Measurements from ENCODE around the gene RUBCNL. TPM values are rescaled to one million over a fixed set of nuclear protein-coding genes. Genes with fewer than 3 reads are reported as not detected.

Gene RUBCNL
- polyA plus RNA-seq, 3 donors = 1.5 to 14.5 (median 2.8) TPM

- H3K79me2 ChIP-seq (ENCODE audit: insufficient read depth, low read length) = no peaks in the 10 kb centered on the region
- intact Hi-C loops (cut with micrococcal nuclease) = loop anchor here (2.0 to 10.0 kb wide), 3 partner anchors 14 to 50 kb away; partner anchors contain the start of gene RUBCNL (in 1 of the 2)
- Mint-ChIP-seq H3K4me3 (peak overlapping the region; percentile 13 to 80), H3K4me1 (peaks cover 43% of the 10 kb centered on the region), H3K27ac (peak overlapping the region; percentile 98 to 100 (median 99)), H3K36me3 (peaks cover 33 to 45% of the 10 kb centered on the region in 2 donors), H3K27me3 (ENCODE audit: low read depth in 3 of 3) (no peaks in the 10 kb centered on the region), H3K9me3 (peaks cover 3 to 6% (median 5%) of the 10 kb centered on the region in 7 donors)
- no peaks in the 10 kb centered on the region for H3K9me3 ChIP-seq (replicated peaks in 1 of 2; ENCODE audit: control insufficient read depth in 1 of 2, insufficient read depth in 1 of 2, low read length in 2 of 2)
- peaks cover 10 to 26% of the 10 kb centered on the region in 2 donors for H3K36me3 ChIP-seq (replicated peaks in 1 of 2; ENCODE audit: control insufficient read depth in 1 of 2, insufficient read depth in 2 of 2, low read length in 2 of 2)
- H3K4me3 ChIP-seq (replicated peaks in 1 of 3; ENCODE audit: low read depth in 2 of 3, low read length in 3 of 3) = no peak overlapping the region
- TF ChIP-seq CTCF (IDR thresholded peaks at IDR 0.05) = no peak
- peak overlapping the region; percentile 55 for H3K9ac ChIP-seq (ENCODE audit: insufficient read depth, low read length, poor library complexity, severe bottlenecking)
- no peaks in the 10 kb centered on the region for H3K27me3 ChIP-seq (ENCODE audit: control insufficient read depth in 2 of 2, insufficient read depth in 2 of 2, low read length in 2 of 2)
- peak overlapping the region; percentile 78 to 97 for H3K27ac ChIP-seq (ENCODE audit: low read depth in 1 of 2, low read length in 2 of 2)
- H3K4me1 ChIP-seq (ENCODE audit: control insufficient read depth in 1 of 2, insufficient read depth in 2 of 2, low read length in 2 of 2) = peaks cover 44 to 47% of the 10 kb centered on the region in 2 donors
- H2AFZ ChIP-seq (ENCODE audit: insufficient read depth, low read depth, low read length, poor library complexity, severe bottlenecking) = no peak overlapping the region
- peak; percentile 89 to 96 (median 96) for DNase-seq
- no peaks in the 10 kb centered on the region for H4K20me1 ChIP-seq (ENCODE audit: insufficient read depth, low read length)
- 25% methylated on average over 4 of the region's 9 CpGs for WGBS (ENCODE audit: insufficient coverage)
- peak overlapping the region; percentile 16 for H3K4me2 ChIP-seq (replicated peaks; ENCODE audit: extremely low read depth, low read length, poor library complexity, severe bottlenecking)
Observed at GRCh38 chr13:46354156-46355087, 32.6 kb downstream of the RUBCNL start.

GRCh38 chr13:46352805-46353204, 34.2 kb downstream of the RUBCNL start:
- Histone ChIP-seq H3K27me3 (ENCODE audit: control insufficient read depth in 2 of 2, insufficient read depth in 2 of 2, low read length in 2 of 2) (no peaks in the 10 kb centered on the region), H3K4me1 (ENCODE audit: control insufficient read depth in 1 of 2, insufficient read depth in 2 of 2, low read length in 2 of 2) (peaks cover 47% of the 10 kb centered on the region in 2 donors), H3K9me3 (replicated peaks in 1 of 2; ENCODE audit: control insufficient read depth in 1 of 2, insufficient read depth in 1 of 2, low read length in 2 of 2) (no peaks in the 10 kb centered on the region), H3K4me2 (replicated peaks; ENCODE audit: extremely low read depth, low read length, poor library complexity, severe bottlenecking) (peak overlapping the region; percentile 12), H3K79me2 (ENCODE audit: insufficient read depth, low read length) (no peaks in the 10 kb centered on the region), H3K36me3 (replicated peaks in 1 of 2; ENCODE audit: control insufficient read depth in 1 of 2, insufficient read depth in 2 of 2, low read length in 2 of 2) (peaks cover 7 to 26% of the 10 kb centered on the region in 2 donors), H3K4me3 (replicated peaks in 1 of 3; ENCODE audit: low read depth in 2 of 3, low read length in 3 of 3) (no peak overlapping the region), H3K27ac (ENCODE audit: low read depth in 1 of 2, low read length in 2 of 2) (peak overlapping the region; percentile 85 to 97), H2AFZ (ENCODE audit: insufficient read depth, low read depth, low read length, poor library complexity, severe bottlenecking) (no peak overlapping the region), H3K9ac (ENCODE audit: insufficient read depth, low read length, poor library complexity, severe bottlenecking) (peak overlapping the region; percentile 24), H4K20me1 (ENCODE audit: insufficient read depth, low read length) (no peaks in the 10 kb centered on the region)
- H3K4me1 Mint-ChIP-seq = peaks cover 46% of the 10 kb centered on the region
- intact Hi-C loops (cut with micrococcal nuclease) = loop anchor here (5.0 to 10.0 kb wide), 2 partner anchors 34 to 52 kb away; partner anchors contain the start of gene RUBCNL (in 1 of the 2)
- no peak overlapping the region for H3K4me3 Mint-ChIP-seq
- TF ChIP-seq CTCF (IDR thresholded peaks at IDR 0.05) = no peak
- peaks cover 0 to 2% (median 0%) of the 10 kb centered on the region in 3 donors for H3K27me3 Mint-ChIP-seq (ENCODE audit: low read depth in 3 of 3)
- peak overlapping the region; percentile 98 to 100 (median 99) for H3K27ac Mint-ChIP-seq
- 0% methylated on average over 2 of the region's 8 CpGs for WGBS (ENCODE audit: insufficient coverage)
- peaks cover 33 to 47% of the 10 kb centered on the region in 2 donors for H3K36me3 Mint-ChIP-seq
- DNase-seq = peak; percentile 84 to 92 (median 90)
- peaks cover 3 to 9% (median 6%) of the 10 kb centered on the region in 7 donors for H3K9me3 Mint-ChIP-seq

All from CD14-positive monocyte (primary cell).